NB4 (cell line): ENCODE measurements around the gene FDX2.

Experiments
- DNase-seq: peaks from one replicate; pipeline ENCODE4 v3.0.0; 2010; ENCODE audit warnings: low read depth
- H3K4me3 ChIP-seq: one replicate; pipeline ENCODE4 v1.5.1; 2011; ENCODE audit warnings: mild to moderate bottlenecking, low read depth, low read length, moderate library complexity
- MYC ChIP-seq: IDR thresholded peaks from 2 replicates; pipeline ENCODE4 v1.6.1; 2011; ENCODE audit warnings: low read depth, low read length
- POLR2A ChIP-seq: IDR thresholded peaks from 2 replicates; pipeline ENCODE4 v1.6.1; 2011; ENCODE audit warnings: mild to moderate bottlenecking; ENCODE audit not compliant: insufficient read length; ENCODE audit errors: extremely low read depth
- TF ChIP-seq, protein P1 (sequence below): IDR thresholded peaks from one replicate; pipeline ENCODE4 v1.5.1; 2012; ENCODE audit warnings: low read depth, low read length
- TF ChIP-seq, protein P2 (sequence below): IDR thresholded peaks from 2 replicates; pipeline ENCODE4 v1.6.1; 2011; ENCODE audit warnings: low read depth, low read length

FDX2 gene

DNA sequence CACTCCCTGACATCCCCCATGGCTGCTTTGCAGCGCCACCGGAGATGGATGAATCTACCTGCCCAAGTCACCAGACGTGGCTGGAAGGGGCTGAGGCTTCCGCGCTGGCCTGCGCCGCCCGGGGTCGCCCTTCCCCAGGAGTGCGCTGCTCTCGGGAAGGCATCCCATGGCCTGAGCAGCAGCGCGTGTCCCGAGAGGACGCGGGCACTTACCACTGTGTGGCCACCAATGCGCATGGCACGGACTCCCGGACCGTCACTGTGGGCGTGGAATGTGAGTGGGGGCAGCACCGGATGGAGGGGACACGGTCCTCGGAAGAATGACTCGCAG lies 21.5 kb downstream of the FDX2 start:
- H3K4me3 ChIP-seq: no peak overlapping the region
- TF ChIP-seq, protein P1, sequence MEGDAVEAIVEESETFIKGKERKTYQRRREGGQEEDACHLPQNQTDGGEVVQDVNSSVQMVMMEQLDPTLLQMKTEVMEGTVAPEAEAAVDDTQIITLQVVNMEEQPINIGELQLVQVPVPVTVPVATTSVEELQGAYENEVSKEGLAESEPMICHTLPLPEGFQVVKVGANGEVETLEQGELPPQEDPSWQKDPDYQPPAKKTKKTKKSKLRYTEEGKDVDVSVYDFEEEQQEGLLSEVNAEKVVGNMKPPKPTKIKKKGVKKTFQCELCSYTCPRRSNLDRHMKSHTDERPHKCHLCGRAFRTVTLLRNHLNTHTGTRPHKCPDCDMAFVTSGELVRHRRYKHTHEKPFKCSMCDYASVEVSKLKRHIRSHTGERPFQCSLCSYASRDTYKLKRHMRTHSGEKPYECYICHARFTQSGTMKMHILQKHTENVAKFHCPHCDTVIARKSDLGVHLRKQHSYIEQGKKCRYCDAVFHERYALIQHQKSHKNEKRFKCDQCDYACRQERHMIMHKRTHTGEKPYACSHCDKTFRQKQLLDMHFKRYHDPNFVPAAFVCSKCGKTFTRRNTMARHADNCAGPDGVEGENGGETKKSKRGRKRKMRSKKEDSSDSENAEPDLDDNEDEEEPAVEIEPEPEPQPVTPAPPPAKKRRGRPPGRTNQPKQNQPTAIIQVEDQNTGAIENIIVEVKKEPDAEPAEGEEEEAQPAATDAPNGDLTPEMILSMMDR: no peak
- TF ChIP-seq POLR2A: no peak
- TF ChIP-seq MYC: no peak
- TF ChIP-seq, protein P2, sequence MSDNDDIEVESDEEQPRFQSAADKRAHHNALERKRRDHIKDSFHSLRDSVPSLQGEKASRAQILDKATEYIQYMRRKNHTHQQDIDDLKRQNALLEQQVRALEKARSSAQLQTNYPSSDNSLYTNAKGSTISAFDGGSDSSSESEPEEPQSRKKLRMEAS: no peak
- no peak for DNase-seq

DNA sequence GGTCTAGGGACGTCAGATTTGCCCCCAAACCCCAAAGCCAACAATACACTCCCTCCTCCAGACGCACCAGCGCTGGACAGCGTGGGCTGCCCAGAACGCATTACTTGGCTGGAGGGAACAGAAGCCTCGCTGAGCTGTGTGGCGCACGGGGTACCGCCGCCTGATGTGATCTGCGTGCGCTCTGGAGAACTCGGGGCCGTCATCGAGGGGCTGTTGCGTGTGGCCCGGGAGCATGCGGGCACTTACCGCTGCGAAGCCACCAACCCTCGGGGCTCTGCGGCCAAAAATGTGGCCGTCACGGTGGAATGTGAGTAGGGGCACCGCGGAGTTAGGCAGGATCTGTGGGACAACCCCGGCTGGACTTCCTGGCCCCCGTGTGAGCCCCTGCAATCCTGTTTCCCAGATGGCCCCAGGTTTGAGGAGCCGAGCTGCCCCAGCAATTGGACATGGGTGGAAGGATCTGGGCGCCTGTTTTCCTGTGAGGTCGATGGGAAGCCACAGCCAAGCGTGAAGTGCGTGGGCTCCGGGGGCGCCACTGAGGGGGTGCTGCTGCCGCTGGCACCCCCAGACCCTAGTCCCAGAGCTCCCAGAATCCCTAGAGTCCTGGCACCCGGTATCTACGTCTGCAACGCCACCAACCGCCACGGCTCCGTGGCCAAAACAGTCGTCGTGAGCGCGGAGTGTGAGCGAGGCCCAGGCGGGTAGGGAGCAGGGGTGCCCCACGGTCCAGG lies 22.0 kb downstream of the FDX2 start:
- no peak overlapping the region for H3K4me3 ChIP-seq
- no peak for DNase-seq
- TF ChIP-seq, protein P2: no peak
- no peak for TF ChIP-seq POLR2A
- TF ChIP-seq, protein P1: no peak
- no peak for TF ChIP-seq MYC

DNA sequence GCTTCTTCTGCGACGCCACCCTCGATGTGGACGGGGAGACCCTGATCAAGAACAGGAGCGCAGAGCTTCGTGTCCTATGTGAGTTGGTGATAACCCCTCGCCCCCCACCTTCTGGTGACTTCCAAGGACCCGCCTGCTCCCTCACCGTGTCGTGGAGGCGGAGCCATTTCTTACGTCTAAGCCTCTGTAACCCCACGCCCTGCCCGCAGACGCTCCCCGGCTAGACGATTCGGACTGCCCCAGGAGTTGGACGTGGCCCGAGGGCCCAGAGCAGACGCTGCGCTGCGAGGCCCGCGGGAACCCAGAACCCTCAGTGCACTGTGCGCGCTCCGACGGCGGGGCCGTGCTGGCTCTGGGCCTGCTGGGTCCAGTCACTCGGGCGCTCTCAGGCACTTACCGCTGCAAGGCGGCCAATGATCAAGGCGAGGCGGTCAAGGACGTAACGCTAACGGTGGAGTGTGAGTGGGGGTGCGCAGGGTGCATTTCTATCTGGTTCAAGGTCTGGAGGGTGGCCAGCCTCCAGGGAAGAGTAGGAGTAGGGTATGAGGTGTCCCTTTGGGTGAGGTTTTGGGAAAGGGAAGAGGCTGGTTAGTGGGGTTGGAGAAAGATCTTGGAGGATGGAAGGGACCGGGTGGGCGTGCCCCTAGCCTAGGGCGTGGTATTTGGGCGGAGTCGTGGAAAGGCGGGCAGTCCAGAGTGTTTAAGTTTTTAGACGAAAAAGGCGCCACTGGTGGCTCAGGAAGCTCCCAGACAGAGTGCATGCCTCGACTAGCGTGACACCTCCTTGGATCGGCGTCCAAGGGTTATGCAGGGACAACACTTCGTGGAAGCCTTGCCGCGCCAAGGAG lies 22.8 kb downstream of the FDX2 start:
- TF ChIP-seq POLR2A (no peak), MYC (no peak)
- TF ChIP-seq, protein P2: no peak
- TF ChIP-seq, protein P1: peak; percentile 1
- H3K4me3 ChIP-seq: no peak overlapping the region
- DNase-seq: no peak

DNA sequence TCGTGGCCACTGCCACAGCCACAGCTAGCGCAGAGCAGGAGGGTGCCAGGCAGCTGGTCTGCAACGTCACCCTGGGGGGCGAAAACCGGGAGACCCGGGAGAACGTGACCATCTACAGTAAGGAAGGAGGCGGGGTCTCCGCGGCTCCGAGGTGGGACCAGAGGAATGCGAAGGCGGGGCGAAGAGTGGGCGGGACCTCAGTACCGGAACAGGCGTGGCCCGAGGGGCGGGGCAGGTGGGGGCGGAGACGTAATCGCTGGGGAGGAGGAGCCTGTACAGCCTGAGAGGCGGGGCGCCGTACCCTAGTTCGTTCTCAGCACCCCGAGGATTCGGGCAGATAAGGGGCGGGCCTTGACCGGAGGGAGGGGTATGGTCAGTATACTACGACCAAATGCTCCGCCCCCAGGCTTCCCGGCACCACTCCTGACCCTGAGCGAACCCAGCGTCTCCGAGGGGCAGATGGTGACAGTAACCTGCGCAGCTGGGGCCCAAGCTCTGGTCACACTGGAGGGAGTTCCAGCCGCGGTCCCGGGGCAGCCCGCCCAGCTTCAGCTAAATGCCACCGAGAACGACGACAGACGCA lies 23.5 kb downstream of the FDX2 start:
- TF ChIP-seq, protein P1: no peak
- no peak for TF ChIP-seq MYC
- H3K4me3 ChIP-seq: no peak overlapping the region
- DNase-seq: peak; percentile 79

DNA sequence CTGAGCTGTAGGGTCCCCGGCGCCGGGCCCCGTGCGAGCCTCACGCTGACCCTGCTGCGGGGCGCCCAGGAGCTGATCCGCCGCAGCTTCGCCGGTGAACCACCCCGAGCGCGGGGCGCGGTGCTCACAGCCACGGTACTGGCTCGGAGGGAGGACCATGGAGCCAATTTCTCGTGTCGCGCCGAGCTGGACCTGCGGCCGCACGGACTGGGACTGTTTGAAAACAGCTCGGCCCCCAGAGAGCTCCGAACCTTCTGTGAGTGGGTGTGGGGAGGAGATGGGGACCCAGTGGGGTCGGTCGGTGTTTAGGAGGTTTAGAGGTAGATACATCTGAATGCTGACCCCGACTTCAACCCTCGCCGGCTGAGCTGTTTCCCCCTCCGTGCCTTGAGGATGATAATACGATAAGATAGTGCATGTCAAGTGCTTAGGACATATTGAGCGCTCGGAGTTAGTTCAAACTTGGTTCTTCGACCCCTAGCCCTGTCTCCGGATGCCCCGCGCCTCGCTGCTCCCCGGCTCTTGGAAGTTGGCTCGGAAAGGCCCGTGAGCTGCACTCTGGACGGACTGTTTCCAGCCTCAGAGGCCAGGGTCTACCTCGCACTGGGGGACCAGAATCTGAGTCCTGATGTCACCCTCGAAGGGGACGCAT lies 24.1 kb downstream of the FDX2 start:
- no peak for TF ChIP-seq POLR2A
- H3K4me3 ChIP-seq: no peak overlapping the region
- peak; percentile 67 for DNase-seq

DNA sequence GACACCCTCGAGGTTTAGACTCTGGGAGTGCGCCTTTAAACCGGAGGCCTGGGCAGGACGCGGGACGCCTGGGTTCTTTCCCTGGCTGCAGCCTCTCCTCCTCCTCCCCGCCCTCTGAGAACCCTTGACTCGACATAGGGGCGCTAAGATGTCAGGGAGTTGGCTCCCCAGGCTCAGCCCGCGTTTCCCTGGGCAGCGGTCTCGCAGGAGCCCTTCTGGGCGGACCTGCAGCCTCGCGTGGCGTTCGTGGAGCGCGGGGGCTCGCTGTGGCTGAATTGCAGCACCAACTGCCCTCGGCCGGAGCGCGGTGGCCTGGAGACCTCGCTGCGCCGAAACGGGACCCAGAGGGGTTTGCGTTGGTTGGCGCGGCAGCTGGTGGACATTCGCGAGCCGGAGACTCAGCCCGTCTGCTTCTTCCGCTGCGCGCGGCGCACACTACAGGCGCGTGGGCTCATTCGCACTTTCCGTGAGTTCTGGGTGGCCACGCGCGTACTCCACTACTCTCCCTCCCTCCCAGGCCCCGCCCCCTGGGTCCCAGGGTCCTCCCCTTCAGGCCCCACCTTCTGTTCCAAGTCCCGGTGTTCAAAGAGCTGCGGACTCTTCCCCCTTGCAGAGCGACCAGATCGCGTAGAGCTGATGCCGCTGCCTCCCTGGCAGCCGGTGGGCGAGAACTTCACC lies 24.8 kb downstream of the FDX2 start:
- DNase-seq: peak; percentile 72
- TF ChIP-seq, protein P1: no peak
- TF ChIP-seq MYC (no peak), POLR2A (no peak)
- TF ChIP-seq, protein P2: no peak
- H3K4me3 ChIP-seq: no peak overlapping the region
